RWPE2 (cell line): ENCODE results near the gene CMIP.
"Not testable (repeated sequence)": the region's sequence is repeated elsewhere in the genome, so short reads cannot be mapped to it uniquely, and the experiment has no call there.

Experiments
- ATAC-seq: fragments of 200-7000 bp; cut with Tn5 transposase; 3 replicates; pipeline ENCODE4 v1.9.1; 2021; ENCODE audit warnings: low read depth
- DNase-seq: peaks from one replicate; pipeline ENCODE4 v3.0.0-alpha.2; 2020; ENCODE audit warnings: low spot score
- H3K27ac ChIP-seq: fragments of 450-650 bp; 2 replicates; pipeline ENCODE4 v1.5.1; 2017; ENCODE audit warnings: mild to moderate bottlenecking; ENCODE audit not compliant: poor library complexity, severe bottlenecking
- H3K27me3 ChIP-seq: fragments of 250-450 bp; sonication (Bioruptor Pico); 2 replicates; pipeline ENCODE4 v1.5.1; 2021; ENCODE audit warnings: mild to moderate bottlenecking, moderate library complexity; ENCODE audit not compliant: insufficient read depth, poor library complexity, severe bottlenecking
- H3K36me3 ChIP-seq: fragments of 250-450 bp; sonication (Bioruptor Pico); 2 replicates; pipeline ENCODE4 v1.5.1; 2020; ENCODE audit warnings: low read depth, mild to moderate bottlenecking, moderate library complexity
- H3K4me1 ChIP-seq: fragments of 250-450 bp; sonication (Bioruptor Pico); 2 replicates; pipeline ENCODE4 v1.5.1; 2021; ENCODE audit warnings: mild to moderate bottlenecking, moderate library complexity; ENCODE audit not compliant: insufficient read depth, poor library complexity, severe bottlenecking
- H3K4me3 ChIP-seq: fragments of 250-450 bp; sonication (Bioruptor Pico); 2 replicates; pipeline ENCODE4 v1.5.1; 2021; ENCODE audit warnings: mild to moderate bottlenecking, moderate library complexity; ENCODE audit not compliant: severe bottlenecking
- H3K9me3 ChIP-seq: fragments of 250-450 bp; sonication (Bioruptor Pico); 2 replicates; pipeline ENCODE4 v1.5.1; 2021; ENCODE audit warnings: mild to moderate bottlenecking, moderate library complexity; ENCODE audit not compliant: severe bottlenecking
- TF ChIP-seq, protein P1 (sequence below): fragments of 450-650 bp; IDR thresholded peaks from one replicate; pipeline ENCODE4 v1.5.1; 2017; ENCODE audit warnings: mild to moderate bottlenecking, moderate library complexity; ENCODE audit not compliant: poor library complexity, severe bottlenecking

The CMIP gene

DNA sequence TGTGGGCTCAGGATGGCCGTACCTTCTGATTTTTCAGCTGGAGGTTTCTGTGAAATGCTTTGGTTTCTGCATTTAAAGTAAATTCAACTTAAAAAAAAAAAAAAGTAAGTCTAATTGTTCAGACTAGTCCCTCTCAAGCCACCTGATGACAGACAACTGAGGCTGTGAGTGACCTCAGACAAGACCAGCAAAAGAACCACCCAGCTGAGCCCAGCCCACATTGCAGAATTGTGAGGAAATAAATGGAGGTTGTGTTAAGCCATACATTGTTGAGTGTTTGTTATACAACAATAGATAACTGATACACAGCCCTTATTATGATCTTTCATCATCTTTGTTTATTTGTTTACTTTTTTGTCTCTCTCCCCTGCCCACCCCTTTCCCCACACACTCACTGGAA is 44.7 kb upstream of the CMIP start:
- TF ChIP-seq, protein P1, sequence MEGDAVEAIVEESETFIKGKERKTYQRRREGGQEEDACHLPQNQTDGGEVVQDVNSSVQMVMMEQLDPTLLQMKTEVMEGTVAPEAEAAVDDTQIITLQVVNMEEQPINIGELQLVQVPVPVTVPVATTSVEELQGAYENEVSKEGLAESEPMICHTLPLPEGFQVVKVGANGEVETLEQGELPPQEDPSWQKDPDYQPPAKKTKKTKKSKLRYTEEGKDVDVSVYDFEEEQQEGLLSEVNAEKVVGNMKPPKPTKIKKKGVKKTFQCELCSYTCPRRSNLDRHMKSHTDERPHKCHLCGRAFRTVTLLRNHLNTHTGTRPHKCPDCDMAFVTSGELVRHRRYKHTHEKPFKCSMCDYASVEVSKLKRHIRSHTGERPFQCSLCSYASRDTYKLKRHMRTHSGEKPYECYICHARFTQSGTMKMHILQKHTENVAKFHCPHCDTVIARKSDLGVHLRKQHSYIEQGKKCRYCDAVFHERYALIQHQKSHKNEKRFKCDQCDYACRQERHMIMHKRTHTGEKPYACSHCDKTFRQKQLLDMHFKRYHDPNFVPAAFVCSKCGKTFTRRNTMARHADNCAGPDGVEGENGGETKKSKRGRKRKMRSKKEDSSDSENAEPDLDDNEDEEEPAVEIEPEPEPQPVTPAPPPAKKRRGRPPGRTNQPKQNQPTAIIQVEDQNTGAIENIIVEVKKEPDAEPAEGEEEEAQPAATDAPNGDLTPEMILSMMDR: no peak
- H3K36me3 ChIP-seq: no peaks in the 10 kb centered on the region
- peak; percentile 3 for DNase-seq
- no peak for ATAC-seq
- no peaks in the 10 kb centered on the region for H3K27me3 ChIP-seq
- no peak overlapping the region for H3K4me3 ChIP-seq
- peaks cover 4% of the 10 kb centered on the region for H3K9me3 ChIP-seq
- no peak overlapping the region for H3K27ac ChIP-seq
- H3K4me1 ChIP-seq: peaks cover 14% of the 10 kb centered on the region

DNA sequence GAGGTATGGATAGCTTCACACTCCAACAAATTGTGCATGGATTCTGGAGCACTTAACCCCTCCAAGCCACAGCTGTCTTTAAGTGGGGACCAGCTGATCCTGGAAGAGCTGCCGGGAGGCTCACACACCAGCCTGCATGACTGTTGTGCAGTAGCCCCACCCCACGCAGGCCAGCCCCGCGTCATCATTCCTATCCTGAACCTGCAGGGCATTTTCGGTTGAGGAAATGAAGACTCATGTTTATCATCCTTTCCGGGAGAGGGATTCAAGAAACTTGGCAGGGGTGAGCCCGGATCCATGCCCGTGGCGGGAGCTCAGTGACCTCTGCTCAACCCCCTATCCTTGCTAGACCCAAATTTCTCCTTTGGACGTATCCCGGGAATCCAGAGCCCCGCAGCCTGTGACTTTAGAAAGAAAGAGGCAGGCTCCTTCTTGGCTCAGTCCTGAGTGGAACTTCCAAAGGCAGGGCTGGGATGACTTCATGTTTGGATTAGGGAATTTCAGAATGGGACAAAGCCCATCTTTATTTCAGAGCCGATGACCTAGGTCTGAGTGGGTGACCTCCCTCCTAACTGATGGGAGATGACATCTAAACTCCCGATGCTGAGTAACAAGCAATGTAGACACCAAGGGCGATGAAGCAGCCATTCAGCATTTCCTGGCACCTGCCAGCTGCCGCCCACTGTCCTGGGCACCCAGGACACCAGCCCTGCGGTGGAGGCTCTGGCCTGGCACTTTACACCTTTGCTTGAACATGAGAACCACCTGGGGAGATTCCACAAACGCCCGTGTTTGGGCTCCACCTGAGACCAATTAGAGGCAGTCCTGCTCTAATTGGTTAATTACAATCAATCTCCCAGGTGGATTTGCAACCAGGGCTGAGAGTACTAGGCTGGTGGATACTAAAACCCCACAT is 43.3 kb upstream of the CMIP start:
- ATAC-seq (peak; percentile 72), DNase-seq (peak; percentile 92)
- Histone ChIP-seq H3K27me3 (no peaks in the 10 kb centered on the region), H3K4me3 (no peak overlapping the region), H3K36me3 (no peaks in the 10 kb centered on the region), H3K9me3 (peaks cover 4% of the 10 kb centered on the region), H3K27ac (peak overlapping the region; percentile 65), H3K4me1 (peaks cover 25% of the 10 kb centered on the region)
- TF ChIP-seq, protein P1: no peak

DNA sequence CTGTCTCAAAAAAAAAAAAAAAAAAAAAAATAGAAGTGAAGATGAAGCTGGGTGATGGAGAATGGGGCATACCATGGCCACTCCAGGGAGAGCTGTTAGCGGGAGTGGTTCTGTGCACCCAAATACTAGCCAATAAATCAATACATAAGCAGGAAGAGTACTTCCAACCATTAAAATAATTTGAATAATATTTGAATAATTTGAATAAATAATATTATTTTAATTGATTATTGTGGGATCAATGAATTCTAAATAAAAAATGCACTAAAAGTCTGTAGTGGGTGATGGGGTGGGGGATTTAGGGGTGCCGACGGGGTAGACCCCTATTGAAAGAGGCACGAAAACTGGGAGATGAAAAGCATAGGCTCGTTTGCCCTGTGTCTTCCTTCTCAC is 41.4 kb upstream of the CMIP start:
- Histone ChIP-seq H3K27me3 (no peaks in the 10 kb centered on the region), H3K4me3 (no peak overlapping the region), H3K36me3 (no peaks in the 10 kb centered on the region), H3K27ac (no peak overlapping the region), H3K4me1 (peaks cover 38% of the 10 kb centered on the region), H3K9me3 (peaks cover 4% of the 10 kb centered on the region)
- DNase-seq (no peak), ATAC-seq (no peak)
- TF ChIP-seq, protein P1: no peak

DNA sequence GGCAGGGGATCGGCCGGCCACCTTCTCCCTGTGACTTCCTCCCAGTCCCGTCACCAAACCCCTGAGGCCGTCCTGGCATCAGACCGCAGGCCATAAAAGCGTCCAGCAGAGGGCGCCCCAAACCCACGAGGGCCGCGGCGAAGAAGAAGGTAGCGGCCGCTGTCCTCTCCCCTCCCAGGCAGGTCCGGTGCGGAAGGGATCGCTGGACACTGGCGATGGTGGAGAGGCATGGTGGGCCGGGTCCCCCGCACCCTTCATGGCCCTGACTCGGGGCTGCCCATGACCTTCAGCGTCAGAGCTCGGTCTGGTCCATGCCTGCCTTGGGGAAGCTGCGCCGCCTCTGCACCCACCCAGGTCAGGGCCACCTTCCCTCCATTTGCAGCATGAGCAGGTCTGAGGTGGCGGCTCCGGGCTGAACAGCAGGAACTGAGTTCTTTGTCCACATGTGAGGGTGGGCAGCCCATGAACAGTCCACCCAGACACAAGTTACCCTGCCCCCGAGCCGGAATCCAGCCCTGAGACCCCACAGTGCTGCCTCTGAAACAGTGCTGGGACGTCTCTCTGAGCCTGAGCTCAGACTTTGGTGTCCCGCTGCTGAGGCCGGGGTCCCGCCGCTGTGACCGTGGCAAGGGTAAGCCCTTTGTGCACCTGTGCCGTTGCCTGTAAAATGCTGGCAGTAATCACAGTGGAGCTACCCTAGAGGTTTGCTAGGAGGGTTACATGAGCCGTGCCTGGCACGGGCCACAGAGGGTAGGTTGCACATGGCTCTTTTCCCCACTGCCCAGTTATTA is 40.8 kb upstream of the CMIP start:
- peak overlapping the region; percentile 91 for H3K27ac ChIP-seq
- H3K36me3 ChIP-seq: no peaks in the 10 kb centered on the region
- H3K9me3 ChIP-seq: peaks cover 4% of the 10 kb centered on the region
- TF ChIP-seq, protein P1: peak; percentile 98
- peak; percentile 37 for ATAC-seq
- H3K4me3 ChIP-seq: no peak overlapping the region
- H3K4me1 ChIP-seq: peaks cover 38% of the 10 kb centered on the region
- DNase-seq: peak; percentile 80
- no peaks in the 10 kb centered on the region for H3K27me3 ChIP-seq

DNA sequence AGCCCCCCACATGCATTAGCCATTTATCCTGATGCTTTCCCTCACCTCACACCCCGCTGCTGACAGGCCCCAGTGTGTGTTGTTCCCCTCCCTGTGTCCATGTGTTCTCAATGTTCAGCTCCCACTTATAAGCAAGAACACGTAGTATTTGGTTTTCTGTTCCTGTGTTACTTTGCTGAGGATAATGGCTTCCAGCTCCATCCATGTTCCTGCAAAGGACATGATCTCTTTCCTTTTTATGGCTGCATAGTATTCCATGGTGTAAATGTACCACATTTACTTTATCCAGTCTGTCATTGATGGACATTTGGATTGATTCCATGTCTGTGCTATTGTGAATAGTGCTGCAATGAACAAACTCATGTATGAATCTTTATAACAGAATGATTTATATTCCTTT is 39.6 kb upstream of the CMIP start:
- H3K4me1 ChIP-seq: peaks cover 38% of the 10 kb centered on the region
- not testable (repeated sequence) for H3K9me3 ChIP-seq, H3K4me3 ChIP-seq, DNase-seq, H3K27me3 ChIP-seq, H3K36me3 ChIP-seq, ATAC-seq
- peak overlapping the region; percentile 91 for H3K27ac ChIP-seq
